AG09309 (cell line): ENCODE measurements around the gene MEF2B.

Source experiments
- DNase-seq: peaks from one replicate; pipeline ENCODE4 v3.0.0-alpha.2; 2010; ENCODE audit warnings: low read depth
- H3K4me3 ChIP-seq: 2 replicates; pipeline ENCODE4 v1.5.1; 2011; ENCODE audit warnings: mild to moderate bottlenecking, low read depth, low read length, moderate library complexity; ENCODE audit not compliant: control insufficient read depth
- CTCF ChIP-seq: IDR thresholded peaks from 2 replicates; pipeline ENCODE4 v1.5.1; 2011; ENCODE audit warnings: mild to moderate bottlenecking, low read depth, low read length, inconsistent platforms; ENCODE audit not compliant: insufficient read depth, control insufficient read depth; ENCODE audit errors: missing control alignments

The MEF2B gene

GRCh38 chr19:19205416-19206410 lies 35.6 kb upstream of the MEF2B start:
- no peak for DNase-seq
- no peak overlapping the region for H3K4me3 ChIP-seq
- TF ChIP-seq CTCF = no peak

DNA sequence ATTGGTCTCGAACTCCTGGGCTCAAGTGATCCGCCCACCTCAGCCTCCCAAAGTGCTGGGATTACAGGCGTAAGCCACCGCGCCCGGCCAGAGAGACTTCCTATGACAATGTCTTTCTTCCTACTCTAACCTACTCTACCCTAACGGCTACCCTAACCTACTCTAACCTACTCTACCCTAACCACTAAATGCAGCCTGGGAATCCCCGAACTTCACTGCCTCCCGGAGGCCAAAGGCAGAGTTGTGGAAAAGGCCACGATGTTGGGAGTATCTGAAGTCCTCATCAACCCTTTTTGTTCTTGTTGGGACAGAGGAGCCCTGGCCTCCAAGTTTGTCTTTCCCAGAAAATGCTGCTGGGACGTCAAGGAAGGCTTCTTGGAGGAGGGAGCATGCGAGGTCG lies 34.1 kb upstream of the MEF2B start:
- no peak for DNase-seq
- TF ChIP-seq CTCF = no peak
- H3K4me3 ChIP-seq = no peak overlapping the region

DNA sequence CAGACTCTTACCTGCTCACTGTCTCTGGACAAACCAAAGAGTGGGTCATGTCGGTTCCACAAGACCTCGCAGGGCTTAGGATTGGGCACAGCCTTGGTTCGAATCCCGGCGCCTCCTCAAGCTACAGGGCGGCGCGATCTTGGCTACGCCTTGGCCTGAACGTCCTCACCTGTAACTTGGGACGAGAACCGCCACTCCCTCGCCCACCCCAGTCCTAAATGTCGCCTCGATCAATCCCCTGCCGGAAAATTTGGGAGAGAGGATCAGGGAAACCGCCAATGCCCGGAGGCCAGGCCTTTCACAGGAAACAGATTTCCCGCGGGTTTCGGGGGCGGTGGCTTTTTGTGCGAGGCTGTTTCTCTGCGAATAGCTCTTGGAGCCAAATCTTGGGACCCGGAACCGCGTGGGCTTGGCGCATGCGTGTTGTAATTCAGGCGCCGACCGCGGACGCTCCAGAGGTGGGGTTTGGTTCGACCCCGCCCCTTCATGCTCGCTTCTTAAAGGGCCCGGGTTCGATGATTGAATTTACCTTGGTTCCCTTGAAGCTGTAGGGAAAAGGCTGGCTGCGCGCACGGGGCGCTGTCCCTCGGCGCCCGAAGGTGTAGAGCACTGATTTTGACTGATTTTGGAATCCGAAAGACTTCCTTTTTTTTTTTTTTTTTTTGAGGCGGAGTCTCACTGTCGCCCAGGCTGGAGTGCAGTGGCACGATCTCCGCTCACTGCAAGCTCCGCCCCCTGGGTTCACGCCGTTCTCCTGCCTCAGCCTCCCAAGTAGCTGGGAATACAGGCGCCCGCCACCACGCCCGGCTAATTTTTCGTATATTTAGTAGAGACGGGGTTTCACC lies 33.2 kb upstream of the MEF2B start, which contains the start of gene NR2C2AP:
NR2C2AP (minus strand) TSS at position 403 of the 845 bp plus-strand sequence; CDS start at position 49, 354 bp downstream.
- peak; percentile 51 for DNase-seq
- H3K4me3 ChIP-seq = peak within 1 kb of the TSS; percentile 74
- no peak for TF ChIP-seq CTCF

GRCh38 chr19:19202707-19203011 lies 32.6 kb upstream of the MEF2B start:
- DNase-seq = no peak
- H3K4me3 ChIP-seq = peak overlapping the region; percentile 74
- TF ChIP-seq CTCF = no peak

- no peak for DNase-seq
- H3K4me3 ChIP-seq = peak overlapping the region; percentile 74
- no peak for TF ChIP-seq CTCF
These were observed 31.9 kb upstream of the MEF2B start for GRCh38 chr19:19201697-19202630.

GRCh38 chr19:19193926-19194325 lies 23.9 kb upstream of the MEF2B start:
- no peak for TF ChIP-seq CTCF
- H3K4me3 ChIP-seq = peak overlapping the region; percentile 99
- no peak for DNase-seq
